HepG2 (cell line): ENCODE data around the gene LSM14B. TPM values are rescaled to one million over a fixed set of nuclear protein-coding genes. Genes with fewer than 3 reads are reported as not detected.
A peak's percentile ranks its signal among the peaks of the same experiment; 100 is the strongest.

Source experiments
- BCLAF1 ChIP-seq: fragments of 450-650 bp; IDR thresholded peaks from 2 replicates; pipeline ENCODE4 v1.6.1; 2017; ENCODE audit warnings: mild to moderate bottlenecking
- CBX1 ChIP-seq: IDR thresholded peaks from one replicate; pipeline ENCODE4 v1.6.1; 2016; ENCODE audit warnings: antibody characterized with exemption, low read depth
- E2F1 ChIP-seq: sonication (generic); formaldehyde crosslinking; IDR thresholded peaks from 2 replicates; pipeline ENCODE4 v1.5.0; 2020; ENCODE audit warnings: missing genetic modification reagents
- HNF1A ChIP-seq, 2 experiments: sonication (generic) in 1 of 2; formaldehyde crosslinking in 1 of 2; IDR thresholded peaks; 2 replicates each; pipeline versions ENCODE4 v1.4.0 to v1.6.1; 2016 to 2020; ENCODE audit warnings: borderline replicate concordance in 1 of 2, low read depth in 1 of 2, mild to moderate bottlenecking in 1 of 2, missing genetic modification reagents in 1 of 2
- NFE2L1 ChIP-seq: sonication (generic); formaldehyde crosslinking; IDR thresholded peaks from 2 replicates; pipeline ENCODE4 v1.4.0; 2020; ENCODE audit warnings: missing genetic modification reagents, mild to moderate bottlenecking, borderline replicate concordance
- NFE2L2 ChIP-seq: fragments of 150-350 bp; IDR thresholded peaks from 2 replicates; pipeline ENCODE4 v1.6.1; 2014; ENCODE audit warnings: low read length
- PLRG1 ChIP-seq: fragments of 450-650 bp; conservative IDR thresholded peaks from 2 replicates; pipeline ENCODE4 v1.6.1; 2016
- SP5 ChIP-seq: IDR thresholded peaks from 2 replicates; pipeline ENCODE4 v1.6.1; 2016; ENCODE audit warnings: low read depth, borderline replicate concordance
- TFE3 ChIP-seq: IDR thresholded peaks from 2 replicates; pipeline ENCODE4 v1.6.1; 2016
- ZFP82 ChIP-seq: sonication (generic); formaldehyde crosslinking; IDR thresholded peaks from 2 replicates; pipeline ENCODE4 v1.5.1; 2020; ENCODE audit warnings: mild to moderate bottlenecking, missing genetic modification reagents, borderline replicate concordance
- ZNF329 ChIP-seq: sonication (generic); formaldehyde crosslinking; IDR thresholded peaks from 2 replicates; pipeline ENCODE4 v1.9.0; 2021; ENCODE audit warnings: low read depth, mild to moderate bottlenecking, missing genetic modification reagents
- polyA plus RNA-seq, 8 experiments: library from polyadenylated mRNA; depleted of rRNA in 3 of 8; stranded (reverse) in 7 of 8; unstranded in 1 of 8; fragments of >200 nt; fragmentation: Illumina TruSeq in 4 of 8; extraction: Trizol in 4 of 8; gene quantifications; 2 replicates each; pipeline versions ENCODE4 v1.2.1 to v1.2.3, GENCODE V29; 2011 to 2016; ENCODE audit warnings: low read depth in 4 of 8, missing spikeins in 1 of 8, mixed read lengths in 1 of 8; ENCODE audit not compliant: insufficient read depth in 1 of 8
- total RNA-seq, 5 experiments: library from RNA; depleted of rRNA; stranded (reverse); fragments of >200 nt; fragmentation: Illumina TruSeq; extraction: Trizol; gene quantifications; 2 replicates each; pipeline ENCODE4 v1.2.3, GENCODE V29; 2016; ENCODE audit warnings: low read depth in 1 of 5
- TF ChIP-seq, protein P1 (sequence below): sonication (generic); formaldehyde crosslinking; IDR thresholded peaks from 2 replicates; pipeline ENCODE4 v1.4.0; 2020; ENCODE audit warnings: mild to moderate bottlenecking, missing genetic modification reagents, borderline replicate concordance

Gene LSM14B
- total and polyA plus RNA-seq, 2 of the 13 experiments (the other 11 are each of a cell fraction or from before 2014, with no cell fraction given) = 43.3 to 79.2 TPM

GRCh38 chr20:62182469-62183425 is 60.5 kb downstream of the LSM14B start, which contains the start of gene MTG2 (continued):
- peak; percentile 95 for TF ChIP-seq ZFP82 (CRISPR knock-in tag)
- TF ChIP-seq SP5 (CRISPR knock-in tag) = peak; percentile 70; the same call in 1 of the 2 replicates
- no peak for TF ChIP-seq HNF1A (IDR thresholded peaks at IDR 0.05; ENCODE audit: low read depth)
- peak; percentile 91; the same call in 1 of the 2 replicates for TF ChIP-seq HNF1A (CRISPR knock-in tag; IDR thresholded peaks at IDR 0.05; ENCODE audit: borderline replicate concordance)
- peak; percentile 85 for TF ChIP-seq E2F1
- peak; percentile 95 for TF ChIP-seq CBX1
- TF ChIP-seq PLRG1 = no peak
- peak; percentile 80; the same call in 1 of the 2 replicates for TF ChIP-seq NFE2L1 (CRISPR knock-in tag)
- no peak for TF ChIP-seq BCLAF1
- TF ChIP-seq, protein P1, sequence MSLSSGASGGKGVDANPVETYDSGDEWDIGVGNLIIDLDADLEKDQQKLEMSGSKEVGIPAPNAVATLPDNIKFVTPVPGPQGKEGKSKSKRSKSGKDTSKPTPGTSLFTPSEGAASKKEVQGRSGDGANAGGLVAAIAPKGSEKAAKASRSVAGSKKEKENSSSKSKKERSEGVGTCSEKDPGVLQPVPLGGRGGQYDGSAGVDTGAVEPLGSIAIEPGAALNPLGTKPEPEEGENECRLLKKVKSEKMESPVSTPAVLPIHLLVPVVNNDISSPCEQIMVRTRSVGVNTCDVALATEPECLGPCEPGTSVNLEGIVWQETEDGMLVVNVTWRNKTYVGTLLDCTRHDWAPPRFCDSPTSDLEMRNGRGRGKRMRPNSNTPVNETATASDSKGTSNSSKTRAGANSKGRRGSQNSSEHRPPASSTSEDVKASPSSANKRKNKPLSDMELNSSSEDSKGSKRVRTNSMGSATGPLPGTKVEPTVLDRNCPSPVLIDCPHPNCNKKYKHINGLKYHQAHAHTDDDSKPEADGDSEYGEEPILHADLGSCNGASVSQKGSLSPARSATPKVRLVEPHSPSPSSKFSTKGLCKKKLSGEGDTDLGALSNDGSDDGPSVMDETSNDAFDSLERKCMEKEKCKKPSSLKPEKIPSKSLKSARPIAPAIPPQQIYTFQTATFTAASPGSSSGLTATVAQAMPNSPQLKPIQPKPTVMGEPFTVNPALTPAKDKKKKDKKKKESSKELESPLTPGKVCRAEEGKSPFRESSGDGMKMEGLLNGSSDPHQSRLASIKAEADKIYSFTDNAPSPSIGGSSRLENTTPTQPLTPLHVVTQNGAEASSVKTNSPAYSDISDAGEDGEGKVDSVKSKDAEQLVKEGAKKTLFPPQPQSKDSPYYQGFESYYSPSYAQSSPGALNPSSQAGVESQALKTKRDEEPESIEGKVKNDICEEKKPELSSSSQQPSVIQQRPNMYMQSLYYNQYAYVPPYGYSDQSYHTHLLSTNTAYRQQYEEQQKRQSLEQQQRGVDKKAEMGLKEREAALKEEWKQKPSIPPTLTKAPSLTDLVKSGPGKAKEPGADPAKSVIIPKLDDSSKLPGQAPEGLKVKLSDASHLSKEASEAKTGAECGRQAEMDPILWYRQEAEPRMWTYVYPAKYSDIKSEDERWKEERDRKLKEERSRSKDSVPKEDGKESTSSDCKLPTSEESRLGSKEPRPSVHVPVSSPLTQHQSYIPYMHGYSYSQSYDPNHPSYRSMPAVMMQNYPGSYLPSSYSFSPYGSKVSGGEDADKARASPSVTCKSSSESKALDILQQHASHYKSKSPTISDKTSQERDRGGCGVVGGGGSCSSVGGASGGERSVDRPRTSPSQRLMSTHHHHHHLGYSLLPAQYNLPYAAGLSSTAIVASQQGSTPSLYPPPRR (CRISPR knock-in tag) = peak; percentile 62; the same call in 1 of the 2 replicates
- TF ChIP-seq NFE2L2 = no peak
- TF ChIP-seq TFE3 (CRISPR knock-in tag) = no peak; the same call in 1 of the 2 replicates
- no peak for TF ChIP-seq ZNF329 (CRISPR knock-in tag)
